ENCODE data around the gene TMEM156.

- TF ChIP-seq, protein P1, sequence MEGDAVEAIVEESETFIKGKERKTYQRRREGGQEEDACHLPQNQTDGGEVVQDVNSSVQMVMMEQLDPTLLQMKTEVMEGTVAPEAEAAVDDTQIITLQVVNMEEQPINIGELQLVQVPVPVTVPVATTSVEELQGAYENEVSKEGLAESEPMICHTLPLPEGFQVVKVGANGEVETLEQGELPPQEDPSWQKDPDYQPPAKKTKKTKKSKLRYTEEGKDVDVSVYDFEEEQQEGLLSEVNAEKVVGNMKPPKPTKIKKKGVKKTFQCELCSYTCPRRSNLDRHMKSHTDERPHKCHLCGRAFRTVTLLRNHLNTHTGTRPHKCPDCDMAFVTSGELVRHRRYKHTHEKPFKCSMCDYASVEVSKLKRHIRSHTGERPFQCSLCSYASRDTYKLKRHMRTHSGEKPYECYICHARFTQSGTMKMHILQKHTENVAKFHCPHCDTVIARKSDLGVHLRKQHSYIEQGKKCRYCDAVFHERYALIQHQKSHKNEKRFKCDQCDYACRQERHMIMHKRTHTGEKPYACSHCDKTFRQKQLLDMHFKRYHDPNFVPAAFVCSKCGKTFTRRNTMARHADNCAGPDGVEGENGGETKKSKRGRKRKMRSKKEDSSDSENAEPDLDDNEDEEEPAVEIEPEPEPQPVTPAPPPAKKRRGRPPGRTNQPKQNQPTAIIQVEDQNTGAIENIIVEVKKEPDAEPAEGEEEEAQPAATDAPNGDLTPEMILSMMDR (IDR thresholded peaks at IDR 0.05; ENCODE audit: insufficient read depth, low read length, poor library complexity, severe bottlenecking), result no peak
- no peak for TF ChIP-seq EZH2phosphoT487 (conservative IDR thresholded peaks at IDR 0.05; ENCODE audit: low read length)
These were observed 91.7 kb downstream of the TMEM156 start for GRCh38 chr4:38940476-38940875.

Data from SU-DHL-6 (cell line).